AG04450 (cell line): ENCODE data around the gene PALLD. TPM values are rescaled to one million over a fixed set of nuclear protein-coding genes. Genes with fewer than 3 reads are reported as not detected.

Experiments
- CTCF ChIA-PET: fragments of 300-600, 350-600 bp; formaldehyde crosslinking; extraction: SDS; loops from one replicate; lab custom pipeline; 2022; ENCODE audit warnings: antibody characterized with exemption, inconsistent platforms; lab: Charles Lee
- POLR2A ChIA-PET: fragments of 350-600 bp; formaldehyde crosslinking; extraction: SDS; loops from one replicate; lab custom pipeline; 2021; ENCODE audit warnings: antibody characterized with exemption, inconsistent platforms; lab: Yijun Ruan, JAX
- DNase-seq: peaks from one replicate; pipeline ENCODE4 v3.0.0-alpha.2; 2011; ENCODE audit warnings: low read depth, low spot score
- H3K27ac ChIP-seq: one replicate; pipeline ENCODE4 v1.5.1; 2012; ENCODE audit warnings: low read depth, low read length, control low read depth
- H3K27me3 ChIP-seq: one replicate; pipeline ENCODE4 v1.6.0; 2012; ENCODE audit warnings: low read length; ENCODE audit not compliant: control insufficient read depth, insufficient read depth
- H3K4me3 ChIP-seq: 2 replicates; pipeline ENCODE4 v1.5.1; 2011; ENCODE audit warnings: mild to moderate bottlenecking, low read depth, low read length, control low read depth
- H3K9me3 ChIP-seq: 2 replicates; pipeline ENCODE4 v1.5.1; 2012; ENCODE audit warnings: low read length; ENCODE audit not compliant: control insufficient read depth, insufficient read depth
- polyA plus RNA-seq: library from polyadenylated mRNA; depleted of rRNA; stranded (reverse); fragments of >200 nt; gene quantifications from 2 replicates; pipeline ENCODE4 v1.2.3, GENCODE V29; 2011
- TF ChIP-seq, protein P1 (sequence below): IDR thresholded peaks from 2 replicates; pipeline ENCODE4 v1.5.1; 2011; ENCODE audit warnings: low read depth, low read length, control low read depth, inconsistent platforms

The PALLD gene
- polyA plus RNA-seq, 1 experiment: 159 TPM

DNA sequence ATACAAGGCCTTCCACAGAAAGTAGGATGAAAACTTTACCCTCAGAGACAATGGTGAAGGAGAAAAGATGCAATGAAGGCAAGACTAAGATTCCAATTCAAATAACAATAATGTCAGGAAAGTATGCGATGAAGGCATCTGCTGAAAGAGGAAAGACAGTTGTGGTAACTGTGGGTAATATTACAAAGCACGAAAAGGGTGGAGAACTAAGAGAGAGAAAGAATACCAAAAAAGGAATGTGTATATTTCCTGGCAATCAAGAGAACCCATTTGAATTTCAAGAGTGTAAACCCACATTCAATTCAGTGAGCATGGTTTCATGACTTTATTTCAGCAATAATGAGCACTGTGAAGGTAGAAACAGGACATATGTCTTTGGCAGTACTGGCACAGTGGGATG lies 225.5 kb downstream of the PALLD start:
- Histone ChIP-seq H3K9me3 (no peaks in the 10 kb centered on the region), H3K27ac (no peak overlapping the region), H3K27me3 (no peaks in the 10 kb centered on the region), H3K4me3 (no peak overlapping the region)
- ChIA-PET CTCF (interaction anchor here (1.3 to 2.8 kb wide), 2 partner anchors 11 to 142 kb away, joined by 7 to 14 read pairs; no protein-coding TSS in a partner anchor), POLR2A (no interaction called here)
- DNase-seq: no peak
- TF ChIP-seq, protein P1, sequence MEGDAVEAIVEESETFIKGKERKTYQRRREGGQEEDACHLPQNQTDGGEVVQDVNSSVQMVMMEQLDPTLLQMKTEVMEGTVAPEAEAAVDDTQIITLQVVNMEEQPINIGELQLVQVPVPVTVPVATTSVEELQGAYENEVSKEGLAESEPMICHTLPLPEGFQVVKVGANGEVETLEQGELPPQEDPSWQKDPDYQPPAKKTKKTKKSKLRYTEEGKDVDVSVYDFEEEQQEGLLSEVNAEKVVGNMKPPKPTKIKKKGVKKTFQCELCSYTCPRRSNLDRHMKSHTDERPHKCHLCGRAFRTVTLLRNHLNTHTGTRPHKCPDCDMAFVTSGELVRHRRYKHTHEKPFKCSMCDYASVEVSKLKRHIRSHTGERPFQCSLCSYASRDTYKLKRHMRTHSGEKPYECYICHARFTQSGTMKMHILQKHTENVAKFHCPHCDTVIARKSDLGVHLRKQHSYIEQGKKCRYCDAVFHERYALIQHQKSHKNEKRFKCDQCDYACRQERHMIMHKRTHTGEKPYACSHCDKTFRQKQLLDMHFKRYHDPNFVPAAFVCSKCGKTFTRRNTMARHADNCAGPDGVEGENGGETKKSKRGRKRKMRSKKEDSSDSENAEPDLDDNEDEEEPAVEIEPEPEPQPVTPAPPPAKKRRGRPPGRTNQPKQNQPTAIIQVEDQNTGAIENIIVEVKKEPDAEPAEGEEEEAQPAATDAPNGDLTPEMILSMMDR: no peak

DNA sequence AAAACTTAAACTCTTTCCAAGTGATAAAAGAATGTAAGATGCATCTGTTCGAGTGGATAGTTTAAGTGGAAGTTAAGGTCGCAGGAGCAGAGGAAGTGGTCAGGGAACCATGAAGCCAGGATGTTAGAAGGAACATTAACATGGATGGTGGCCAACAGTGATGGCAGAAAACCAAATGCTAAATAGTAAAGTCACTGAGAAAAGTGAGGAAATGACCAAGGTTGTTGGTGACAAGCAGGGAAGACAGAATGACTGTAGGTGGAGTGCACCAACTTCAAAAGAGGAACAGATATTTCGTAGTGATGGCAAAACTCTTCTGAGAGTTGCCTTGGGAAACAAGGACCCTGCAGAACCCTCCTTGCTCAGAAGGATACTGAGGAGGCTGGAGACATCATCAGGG lies 226.2 kb downstream of the PALLD start:
- TF ChIP-seq, protein P1: no peak
- no peak for DNase-seq
- POLR2A ChIA-PET: no interaction called here
- H3K9me3 ChIP-seq: no peaks in the 10 kb centered on the region
- no peaks in the 10 kb centered on the region for H3K27me3 ChIP-seq
- H3K4me3 ChIP-seq: no peak overlapping the region
- CTCF ChIA-PET: interaction anchor here (0.7 kb wide), 1 partner anchor 159 kb away, joined by 4 read pairs; no protein-coding TSS in a partner anchor
- H3K27ac ChIP-seq: no peak overlapping the region

DNA sequence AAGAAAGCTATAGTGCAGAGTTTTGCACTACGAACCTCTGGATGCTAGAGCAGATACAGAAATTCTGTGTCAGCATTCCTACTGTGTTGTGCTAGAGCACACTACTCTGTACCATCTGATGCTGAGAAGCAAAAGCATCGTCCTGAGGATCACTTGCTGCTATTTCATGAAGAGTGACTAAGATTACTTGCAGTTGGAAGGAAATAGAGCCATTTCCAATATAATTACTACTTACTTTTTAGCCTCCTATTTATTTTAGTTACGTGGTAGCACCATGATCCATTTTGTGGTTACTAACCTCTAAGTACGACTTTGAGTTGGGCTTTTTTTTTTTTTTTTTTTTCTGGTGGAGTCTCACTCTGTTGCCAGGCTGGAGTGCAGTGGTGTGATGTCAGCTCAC lies 226.7 kb downstream of the PALLD start:
- ChIA-PET CTCF (interaction anchor here (0.6 to 0.7 kb wide), 2 partner anchors 30 to 159 kb away, joined by 3 to 4 read pairs; no protein-coding TSS in a partner anchor), POLR2A (no interaction called here)
- no peak for DNase-seq
- H3K4me3 ChIP-seq: no peak overlapping the region
- no peak overlapping the region for H3K27ac ChIP-seq
- no peaks in the 10 kb centered on the region for H3K9me3 ChIP-seq
- TF ChIP-seq, protein P1: no peak
- H3K27me3 ChIP-seq: no peaks in the 10 kb centered on the region

DNA sequence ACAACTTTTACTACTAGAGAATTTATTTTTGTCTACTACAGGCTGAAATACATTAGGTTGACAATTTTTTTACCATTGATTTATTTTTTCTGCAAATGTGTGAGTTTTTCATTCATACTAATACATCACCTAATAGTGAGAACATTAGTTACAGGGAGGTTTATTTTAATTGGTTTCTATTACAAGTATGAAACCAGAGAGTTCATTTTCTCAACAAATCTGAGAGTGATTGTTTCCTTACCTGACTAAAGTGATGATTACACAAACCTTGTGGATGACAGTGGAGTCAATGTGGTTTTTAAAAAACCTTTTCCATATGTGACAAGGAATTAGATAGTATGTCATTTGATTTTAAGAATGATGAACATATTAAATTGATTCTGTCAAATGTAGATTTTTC lies 227.4 kb downstream of the PALLD start:
- Histone ChIP-seq H3K4me3 (no peak overlapping the region), H3K27me3 (no peaks in the 10 kb centered on the region), H3K9me3 (no peaks in the 10 kb centered on the region), H3K27ac (no peak overlapping the region)
- TF ChIP-seq, protein P1: no peak
- ChIA-PET POLR2A (interaction anchor here (1.1 to 1.4 kb wide), 4 partner anchors 20 to 202 kb away, joined by 3 to 5 read pairs (median 4); no protein-coding TSS in a partner anchor), CTCF (interaction anchor here (0.6 to 1.5 kb wide), 2 partner anchors 29 to 197 kb away, joined by 3 read pairs; no protein-coding TSS in a partner anchor)
- no peak for DNase-seq

DNA sequence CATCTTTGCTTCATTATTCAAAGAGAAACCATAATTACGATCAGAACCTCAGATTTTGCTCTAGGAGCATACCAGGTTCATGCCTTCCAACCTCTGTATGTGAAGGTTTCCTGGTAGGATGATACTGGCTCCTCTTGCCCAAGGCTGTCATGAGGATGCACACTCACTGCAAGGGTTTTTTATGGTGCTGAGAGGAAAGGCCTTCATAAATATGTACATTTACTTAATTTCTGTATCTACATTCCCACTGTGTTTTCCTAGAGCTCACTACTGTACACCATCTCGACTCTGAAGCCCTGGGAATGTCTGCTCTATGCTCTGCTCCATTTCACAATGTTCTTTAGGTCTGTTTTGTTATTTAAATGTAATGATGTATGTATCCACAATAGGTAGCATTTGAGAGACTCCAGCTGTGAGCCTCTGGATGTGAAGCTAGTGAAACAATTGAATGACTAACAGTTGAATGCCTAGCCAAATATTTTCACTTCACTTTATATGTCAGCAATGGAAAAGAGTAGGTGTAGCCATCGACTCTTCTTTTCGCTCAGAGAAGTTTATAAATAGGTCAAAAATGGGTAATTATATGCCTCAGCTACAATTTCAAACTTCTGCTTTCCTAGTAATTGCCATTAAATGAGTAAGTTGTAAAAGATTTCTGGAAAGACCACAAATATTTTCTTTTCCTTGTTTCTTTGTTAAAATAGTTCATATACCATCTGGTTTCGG lies 228.0 kb downstream of the PALLD start:
- ChIA-PET POLR2A (interaction anchor here (0.6 to 1.4 kb wide), 5 partner anchors 19 to 202 kb away, joined by 3 to 5 read pairs (median 5); no protein-coding TSS in a partner anchor), CTCF (interaction anchor here (1.5 kb wide), 1 partner anchor 196 kb away, joined by 3 read pairs; no protein-coding TSS in a partner anchor)
- TF ChIP-seq, protein P1: no peak
- H3K9me3 ChIP-seq: no peaks in the 10 kb centered on the region
- no peaks in the 10 kb centered on the region for H3K27me3 ChIP-seq
- H3K4me3 ChIP-seq: no peak overlapping the region
- DNase-seq: peak; percentile 61
- H3K27ac ChIP-seq: peak overlapping the region; percentile 21
